Left ventricle myocardium inferior (tissue), 1 donor: ENCODE data around the gene PRDX6. TPM values are rescaled to one million over a fixed set of nuclear protein-coding genes. Genes with fewer than 3 reads are reported as not detected.

Experiments used
- DNase-seq: peaks from one replicate; pipeline ENCODE4 v3.0.0-alpha.2; 2020
- H3K27ac ChIP-seq: fragments of 200-600 bp; replicated peaks from 2 replicates; pipeline ENCODE4 v1.8.0; 2021
- H3K27me3 ChIP-seq: fragments of 200-600 bp; 2 replicates; pipeline ENCODE4 v1.8.0; 2021; ENCODE audit warnings: low read depth
- H3K36me3 ChIP-seq: fragments of 200-600 bp; 2 replicates; pipeline ENCODE4 v1.8.0; 2021
- H3K4me1 ChIP-seq: fragments of 200-600 bp; 2 replicates; pipeline ENCODE4 v1.8.0; 2021
- H3K4me3 ChIP-seq: fragments of 200-600 bp; 2 replicates; pipeline ENCODE4 v1.8.0; 2021; ENCODE audit warnings: mild to moderate bottlenecking, moderate library complexity
- H3K9me3 ChIP-seq: fragments of 200-600 bp; replicated peaks from 2 replicates; pipeline ENCODE4 v1.8.0; 2021
- intact Hi-C: fragments of 100-400 bp; cut with micrococcal nuclease; formaldehyde crosslinking; loops from one replicate; pipeline ENCODE4 v1.11.0; 2022
- total RNA-seq: library from RNA; stranded (reverse); fragmentation: NEBNext Ultra II Directional; extraction: Animal tissue kit (Norgen Biotek cat#: 25700); gene quantifications from one replicate; pipeline ENCODE4 v1.2.1, GENCODE V29; 2021
- TF ChIP-seq, protein P1 (sequence below): fragments of 200-600 bp; IDR thresholded peaks from 2 replicates; pipeline ENCODE4 v1.8.0; 2021; ENCODE audit warnings: antibody characterized with exemption, mild to moderate bottlenecking, borderline replicate concordance
- donor health status: DM: no; HTN: yes; CAD: no; lungs with severe emphysema.

PRDX6 gene
- total RNA-seq, 1 donor from 2014 or later: 363 TPM

DNA sequence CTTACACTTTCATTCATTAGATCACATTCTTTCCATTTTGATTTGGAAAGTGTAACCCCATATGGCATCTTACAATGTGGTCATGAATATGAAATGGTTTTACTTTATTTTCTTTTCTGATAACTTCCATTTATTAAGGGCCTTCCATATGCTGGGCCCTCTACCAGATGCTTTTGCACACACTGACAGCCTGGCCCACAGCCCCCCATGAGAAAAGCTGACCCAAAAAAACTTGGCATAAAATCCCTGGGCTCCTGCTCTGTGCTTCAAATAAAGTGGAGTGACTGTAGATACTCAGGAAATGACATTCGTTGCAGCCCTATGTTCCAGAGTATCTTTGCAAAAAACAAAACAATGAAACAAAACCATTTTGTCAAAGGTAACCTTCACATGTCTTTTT lies 48.8 kb downstream of the PRDX6 start:
- no peak overlapping the region for H3K27ac ChIP-seq
- TF ChIP-seq, protein P1, sequence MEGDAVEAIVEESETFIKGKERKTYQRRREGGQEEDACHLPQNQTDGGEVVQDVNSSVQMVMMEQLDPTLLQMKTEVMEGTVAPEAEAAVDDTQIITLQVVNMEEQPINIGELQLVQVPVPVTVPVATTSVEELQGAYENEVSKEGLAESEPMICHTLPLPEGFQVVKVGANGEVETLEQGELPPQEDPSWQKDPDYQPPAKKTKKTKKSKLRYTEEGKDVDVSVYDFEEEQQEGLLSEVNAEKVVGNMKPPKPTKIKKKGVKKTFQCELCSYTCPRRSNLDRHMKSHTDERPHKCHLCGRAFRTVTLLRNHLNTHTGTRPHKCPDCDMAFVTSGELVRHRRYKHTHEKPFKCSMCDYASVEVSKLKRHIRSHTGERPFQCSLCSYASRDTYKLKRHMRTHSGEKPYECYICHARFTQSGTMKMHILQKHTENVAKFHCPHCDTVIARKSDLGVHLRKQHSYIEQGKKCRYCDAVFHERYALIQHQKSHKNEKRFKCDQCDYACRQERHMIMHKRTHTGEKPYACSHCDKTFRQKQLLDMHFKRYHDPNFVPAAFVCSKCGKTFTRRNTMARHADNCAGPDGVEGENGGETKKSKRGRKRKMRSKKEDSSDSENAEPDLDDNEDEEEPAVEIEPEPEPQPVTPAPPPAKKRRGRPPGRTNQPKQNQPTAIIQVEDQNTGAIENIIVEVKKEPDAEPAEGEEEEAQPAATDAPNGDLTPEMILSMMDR: no peak
- H3K9me3 ChIP-seq: no peaks in the 10 kb centered on the region
- no peaks in the 10 kb centered on the region for H3K27me3 ChIP-seq
- intact Hi-C loops: no loop called here
- no peak overlapping the region for H3K4me3 ChIP-seq
- no peaks in the 10 kb centered on the region for H3K36me3 ChIP-seq
- H3K4me1 ChIP-seq: peaks cover 10% of the 10 kb centered on the region
- DNase-seq: no peak

DNA sequence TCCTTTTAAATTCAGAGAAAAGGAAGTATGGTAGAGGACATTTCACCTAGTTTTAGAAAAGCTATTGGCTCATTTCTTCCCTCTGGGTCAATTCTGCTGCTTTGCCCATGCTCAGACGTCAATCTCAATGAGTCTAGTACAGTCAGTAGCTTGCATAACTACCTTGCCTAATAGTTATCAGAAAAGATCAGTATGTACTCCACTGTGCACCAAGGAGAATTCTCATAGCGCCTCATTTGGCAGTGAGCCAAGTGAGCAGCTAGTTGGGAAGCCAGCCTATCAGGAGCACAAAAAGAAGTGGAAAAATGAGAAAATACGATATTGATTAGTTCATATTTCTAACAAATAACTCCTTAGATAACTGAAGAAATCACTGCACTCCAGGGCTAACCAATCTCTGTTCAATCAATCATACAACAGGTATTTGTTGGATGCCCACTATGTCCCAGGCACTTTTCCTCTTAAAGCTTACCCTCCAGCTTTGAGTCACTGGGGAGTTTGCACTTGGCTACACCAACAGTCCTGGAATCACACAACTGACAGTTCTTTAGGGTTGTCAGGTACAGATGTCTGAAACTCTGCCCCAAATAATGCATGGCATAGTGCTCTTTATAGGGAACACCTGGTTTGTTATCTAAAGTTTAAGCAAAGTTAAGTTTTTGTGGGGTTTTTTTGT lies 50.2 kb downstream of the PRDX6 start:
- Histone ChIP-seq H3K9me3 (no peaks in the 10 kb centered on the region), H3K36me3 (no peaks in the 10 kb centered on the region), H3K4me1 (peaks cover 10% of the 10 kb centered on the region), H3K27me3 (no peaks in the 10 kb centered on the region), H3K4me3 (no peak overlapping the region), H3K27ac (no peak overlapping the region)
- no peak for DNase-seq
- intact Hi-C loops: no loop called here
- TF ChIP-seq, protein P1: no peak

DNA sequence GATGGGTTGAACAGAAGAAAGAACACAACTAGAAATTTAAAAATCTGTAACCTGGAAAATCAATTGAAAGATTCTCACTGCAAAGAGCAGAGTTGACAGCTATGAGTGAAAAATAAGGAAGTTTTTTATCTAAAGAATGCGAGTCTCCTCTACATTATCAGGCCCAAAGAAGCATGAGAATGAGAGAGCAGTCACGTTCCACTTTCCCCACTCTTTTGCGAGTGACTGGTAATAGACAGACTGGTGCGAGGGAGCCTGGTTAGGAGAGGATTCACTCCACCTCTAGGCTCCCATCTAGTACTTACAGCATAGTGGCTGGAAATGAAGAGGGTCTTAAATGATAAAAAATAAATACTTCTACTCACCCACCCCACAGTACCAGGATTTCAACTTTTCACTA lies 52.0 kb downstream of the PRDX6 start:
- DNase-seq: no peak
- Histone ChIP-seq H3K4me1 (peaks cover 10% of the 10 kb centered on the region), H3K36me3 (no peaks in the 10 kb centered on the region), H3K4me3 (no peak overlapping the region), H3K9me3 (no peaks in the 10 kb centered on the region), H3K27me3 (no peaks in the 10 kb centered on the region), H3K27ac (no peak overlapping the region)
- intact Hi-C loops: no loop called here
- TF ChIP-seq, protein P1: no peak

DNA sequence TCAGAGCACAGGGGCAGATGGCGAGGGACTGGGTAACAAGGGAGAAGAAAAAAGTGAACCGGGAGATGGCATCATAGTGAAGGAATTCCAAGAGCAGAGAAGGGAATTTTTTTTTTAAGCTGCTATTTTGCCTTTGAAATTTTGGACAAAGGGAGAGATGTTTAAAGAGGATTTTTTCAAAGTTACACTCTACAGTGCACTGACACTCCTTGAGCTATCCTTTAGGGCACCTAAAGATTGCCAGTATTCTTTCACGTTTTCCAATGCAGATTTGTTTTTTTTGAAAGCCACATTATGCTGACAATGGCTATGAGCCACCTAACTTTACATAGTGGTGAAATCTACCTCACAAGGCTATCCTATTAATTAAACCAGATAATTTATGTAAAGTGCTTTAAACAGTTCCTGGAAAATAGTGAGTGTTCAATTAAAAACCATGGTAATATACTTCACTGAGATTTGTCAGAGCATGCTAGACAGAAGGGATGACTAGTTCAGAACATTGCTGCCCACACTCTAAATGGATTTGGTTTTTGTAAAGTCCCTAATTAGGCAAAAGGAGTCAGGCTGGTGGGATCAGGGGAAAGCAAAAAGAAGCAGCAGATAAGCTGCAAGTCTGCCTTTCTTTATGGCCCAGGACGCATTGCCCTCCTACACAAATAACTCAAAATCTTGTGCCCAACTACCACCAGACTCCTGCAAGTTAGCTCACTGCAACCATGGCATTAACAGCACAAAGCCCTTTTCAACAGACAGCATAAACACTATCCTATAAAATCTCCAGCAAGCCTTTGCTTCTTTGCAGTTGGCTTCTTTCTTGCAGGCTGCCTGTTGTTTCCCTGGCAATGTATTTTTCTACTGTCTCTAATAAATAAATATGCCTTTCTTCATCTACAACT lies 53.9 kb downstream of the PRDX6 start:
- intact Hi-C loops: no loop called here
- no peaks in the 10 kb centered on the region for H3K9me3 ChIP-seq
- no peak for DNase-seq
- no peak overlapping the region for H3K27ac ChIP-seq
- TF ChIP-seq, protein P1: no peak
- H3K4me3 ChIP-seq: no peak overlapping the region
- no peaks in the 10 kb centered on the region for H3K36me3 ChIP-seq
- H3K4me1 ChIP-seq: peaks cover 10% of the 10 kb centered on the region
- H3K27me3 ChIP-seq: no peaks in the 10 kb centered on the region

DNA sequence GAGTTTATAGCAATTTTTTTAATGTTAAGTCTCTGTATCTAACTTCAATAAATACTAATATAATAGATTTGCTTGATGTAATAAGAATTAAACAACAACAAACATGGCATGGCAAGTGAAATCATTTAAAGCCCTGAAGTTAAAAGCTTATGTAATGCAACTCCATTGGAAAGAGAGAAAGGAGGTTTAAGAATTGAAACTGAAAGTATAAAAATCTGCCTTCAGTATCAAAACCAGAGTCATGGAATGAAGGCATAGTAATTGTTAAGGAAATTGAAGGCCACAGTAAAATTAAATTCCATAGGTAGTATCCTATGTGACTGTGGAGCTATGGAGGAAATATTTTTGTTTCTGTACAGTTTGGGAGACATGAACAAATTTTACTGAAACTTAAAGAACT lies 55.1 kb downstream of the PRDX6 start:
- H3K36me3 ChIP-seq: no peaks in the 10 kb centered on the region
- no peaks in the 10 kb centered on the region for H3K9me3 ChIP-seq
- peaks cover 1% of the 10 kb centered on the region for H3K4me1 ChIP-seq
- H3K27me3 ChIP-seq: no peaks in the 10 kb centered on the region
- no peak overlapping the region for H3K27ac ChIP-seq
- intact Hi-C loops: no loop called here
- TF ChIP-seq, protein P1: no peak
- no peak for DNase-seq
- H3K4me3 ChIP-seq: no peak overlapping the region
